Osteocyte (in vitro differentiated cells): ENCODE data around the gene CDSN. TPM values are rescaled to one million over a fixed set of nuclear protein-coding genes. Genes with fewer than 3 reads are reported as not detected.

Experiments
- DNase-seq: peaks from one replicate; pipeline ENCODE4 v3.0.0; 2021; ENCODE audit warnings: mixed read lengths; ENCODE audit not compliant: unreplicated experiment; ENCODE audit errors: extremely low spot score
- H3K27ac Mint-ChIP-seq: one replicate; pipeline ENCODE4 v1.8.0; 2021; ENCODE audit warnings: mild to moderate bottlenecking, mixed read lengths; ENCODE audit not compliant: unreplicated experiment
- H3K27me3 Mint-ChIP-seq: one replicate; pipeline ENCODE4 v1.8.0; 2021; ENCODE audit warnings: mixed read lengths; ENCODE audit not compliant: unreplicated experiment
- H3K36me3 Mint-ChIP-seq: one replicate; pipeline ENCODE4 v1.8.0; 2021; ENCODE audit warnings: mixed read lengths; ENCODE audit not compliant: unreplicated experiment
- H3K4me1 Mint-ChIP-seq: one replicate; pipeline ENCODE4 v1.8.0; 2021; ENCODE audit warnings: mixed read lengths; ENCODE audit not compliant: unreplicated experiment
- H3K4me3 Mint-ChIP-seq: one replicate; pipeline ENCODE4 v1.8.0; 2021; ENCODE audit warnings: mild to moderate bottlenecking, moderate library complexity, mixed read lengths; ENCODE audit not compliant: unreplicated experiment
- H3K9me3 Mint-ChIP-seq: one replicate; pipeline ENCODE4 v1.8.0; 2021; ENCODE audit warnings: mixed read lengths; ENCODE audit not compliant: unreplicated experiment
- CTCF ChIP-seq: fragments of 200-600 bp; sonication (generic); IDR thresholded peaks from 2 replicates; pipeline ENCODE4 v1.5.0; 2021; ENCODE audit warnings: antibody characterized with exemption, mild to moderate bottlenecking, moderate library complexity
- total RNA-seq: library from RNA; stranded (reverse); gene quantifications from 2 replicates; pipeline ENCODE4 v1.2.1, GENCODE V29; 2021

The CDSN gene
- total RNA-seq, 1 donor from 2014 or later, result not detected

GRCh38 chr6:31086788-31087440 lies 33.3 kb downstream of the CDSN start:
- DNase-seq, result no peak
- Mint-ChIP-seq H3K4me3 (no peak overlapping the region), H3K36me3 (no peaks in the 10 kb centered on the region), H3K4me1 (peaks cover 23% of the 10 kb centered on the region), H3K9me3 (no peaks in the 10 kb centered on the region), H3K27me3 (no peaks in the 10 kb centered on the region), H3K27ac (peak overlapping the region; percentile 23)
- no peak for TF ChIP-seq CTCF

GRCh38 chr6:31083742-31084354 lies 36.4 kb downstream of the CDSN start:
- H3K4me3 Mint-ChIP-seq, result no peak overlapping the region
- no peak for DNase-seq

GRCh38 chr6:31081872-31082271 lies 38.4 kb downstream of the CDSN start:
- Mint-ChIP-seq H3K27me3 (no peaks in the 10 kb centered on the region), H3K9me3 (no peaks in the 10 kb centered on the region), H3K4me3 (no peak overlapping the region), H3K36me3 (no peaks in the 10 kb centered on the region), H3K4me1 (peaks cover 21% of the 10 kb centered on the region), H3K27ac (no peak overlapping the region)
- no peak for DNase-seq
- no peak for TF ChIP-seq CTCF

More at GRCh38 chr6:31083742-31084354, 36.4 kb downstream of the CDSN start:
- TF ChIP-seq CTCF, result peak; percentile 42
- no peaks in the 10 kb centered on the region for H3K27me3 Mint-ChIP-seq
- H3K36me3 Mint-ChIP-seq, result no peaks in the 10 kb centered on the region
- H3K27ac Mint-ChIP-seq, result peak overlapping the region; percentile 90
- H3K9me3 Mint-ChIP-seq, result no peaks in the 10 kb centered on the region
- H3K4me1 Mint-ChIP-seq, result peaks cover 29% of the 10 kb centered on the region

GRCh38 chr6:31079656-31080261 lies 40.5 kb downstream of the CDSN start:
- Mint-ChIP-seq H3K9me3 (no peaks in the 10 kb centered on the region), H3K4me1 (peaks cover 26% of the 10 kb centered on the region), H3K36me3 (no peaks in the 10 kb centered on the region), H3K27me3 (no peaks in the 10 kb centered on the region), H3K4me3 (no peak overlapping the region), H3K27ac (no peak overlapping the region)
- peak; percentile 90 for TF ChIP-seq CTCF
- DNase-seq, result no peak

- H3K27ac Mint-ChIP-seq, result no peak overlapping the region
- H3K4me1 Mint-ChIP-seq, result peaks cover 39% of the 10 kb centered on the region
- no peaks in the 10 kb centered on the region for H3K27me3 Mint-ChIP-seq
- DNase-seq, result no peak
- no peaks in the 10 kb centered on the region for H3K9me3 Mint-ChIP-seq
- no peak for TF ChIP-seq CTCF
- H3K4me3 Mint-ChIP-seq, result no peak overlapping the region
- H3K36me3 Mint-ChIP-seq, result no peaks in the 10 kb centered on the region
Measured at GRCh38 chr6:31076611-31077010, 43.6 kb downstream of the CDSN start.
